Kidney epithelial cell (primary cell): ENCODE data around the gene CPA1. TPM values are rescaled to one million over a fixed set of nuclear protein-coding genes. Genes with fewer than 3 reads are reported as not detected.

ENCODE experiments used
- DNase-seq: peaks from one replicate; pipeline ENCODE4 v3.0.0-alpha.2; 2010; ENCODE audit warnings: low read depth
- H3K27me3 ChIP-seq: 2 replicates; pipeline ENCODE4 v1.6.0; 2011; ENCODE audit warnings: low read length; ENCODE audit not compliant: control insufficient read depth, insufficient read depth
- H3K36me3 ChIP-seq: 2 replicates; pipeline ENCODE4 v1.5.1; 2011; ENCODE audit warnings: low read length; ENCODE audit not compliant: control insufficient read depth, insufficient read depth
- H3K4me3 ChIP-seq: 2 replicates; pipeline ENCODE4 v1.5.1; 2011; ENCODE audit warnings: low read depth, mild to moderate bottlenecking, control low read depth, low read length
- total RNA-seq: library from RNA; depleted of rRNA; stranded (reverse); fragments of >200 nt; gene quantifications from 2 replicates; pipeline ENCODE4 v1.2.3, GENCODE V29; 2015
- TF ChIP-seq, protein P1 (sequence below): IDR thresholded peaks from 2 replicates; pipeline ENCODE4 v1.5.1; 2011; ENCODE audit warnings: mild to moderate bottlenecking, moderate library complexity, low read length, control low read depth, inconsistent platforms; ENCODE audit not compliant: insufficient read depth, poor library complexity, severe bottlenecking

CPA1 gene
- total RNA-seq, 1 donor from 2014 or later: not detected

DNA sequence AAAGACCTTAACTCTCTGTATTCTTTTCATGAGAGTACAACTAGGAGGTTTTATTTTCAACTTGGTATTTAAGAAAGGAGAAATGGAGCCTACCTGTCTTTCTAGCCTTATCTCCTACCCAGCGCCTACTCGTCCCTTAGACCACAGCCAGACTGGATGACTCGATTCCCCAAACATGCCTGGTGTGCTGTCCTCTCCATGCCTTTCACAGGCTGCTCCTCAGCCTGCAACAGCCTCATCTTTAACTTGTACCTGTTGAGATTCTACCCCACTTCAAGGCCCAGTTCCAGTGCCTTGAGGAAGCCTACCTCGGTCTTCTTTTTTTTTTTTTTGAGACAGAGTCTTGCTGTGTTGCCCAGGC lies 29.4 kb downstream of the CPA1 start:
- DNase-seq: no peak

DNA sequence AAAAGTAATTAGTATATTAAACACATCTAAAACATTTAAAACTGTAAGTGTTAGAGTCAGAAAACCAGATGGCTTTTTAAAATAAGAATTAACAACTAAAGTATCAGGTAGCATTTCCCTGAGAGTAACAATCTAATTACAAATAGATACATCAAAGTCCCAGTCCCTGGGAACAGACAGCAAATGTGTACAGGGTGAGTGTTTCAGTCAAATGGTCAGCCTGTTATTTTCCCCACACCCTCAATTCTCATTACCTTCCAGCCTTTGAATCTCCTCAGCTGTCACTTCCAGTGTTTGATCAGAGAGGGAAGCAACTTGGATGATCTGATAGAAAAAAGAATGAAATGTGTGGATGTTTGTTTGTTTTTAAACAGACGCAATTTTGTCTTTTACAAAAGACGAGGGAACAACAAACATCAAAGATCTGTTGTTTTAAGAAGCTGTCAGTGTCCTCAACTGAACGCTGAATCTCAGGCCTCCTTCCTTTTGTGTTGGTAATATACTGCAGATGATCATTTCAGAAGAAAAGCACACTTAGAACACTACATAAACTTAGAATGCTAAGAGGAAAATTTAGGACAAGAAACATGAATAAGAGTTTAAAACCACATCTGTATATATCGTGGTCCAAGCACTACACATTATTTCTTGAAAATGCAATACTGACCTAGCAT lies 30.7 kb downstream of the CPA1 start:
- Histone ChIP-seq H3K27me3 (no peaks in the 10 kb centered on the region), H3K36me3 (no peaks in the 10 kb centered on the region), H3K4me3 (no peak overlapping the region)
- TF ChIP-seq, protein P1, sequence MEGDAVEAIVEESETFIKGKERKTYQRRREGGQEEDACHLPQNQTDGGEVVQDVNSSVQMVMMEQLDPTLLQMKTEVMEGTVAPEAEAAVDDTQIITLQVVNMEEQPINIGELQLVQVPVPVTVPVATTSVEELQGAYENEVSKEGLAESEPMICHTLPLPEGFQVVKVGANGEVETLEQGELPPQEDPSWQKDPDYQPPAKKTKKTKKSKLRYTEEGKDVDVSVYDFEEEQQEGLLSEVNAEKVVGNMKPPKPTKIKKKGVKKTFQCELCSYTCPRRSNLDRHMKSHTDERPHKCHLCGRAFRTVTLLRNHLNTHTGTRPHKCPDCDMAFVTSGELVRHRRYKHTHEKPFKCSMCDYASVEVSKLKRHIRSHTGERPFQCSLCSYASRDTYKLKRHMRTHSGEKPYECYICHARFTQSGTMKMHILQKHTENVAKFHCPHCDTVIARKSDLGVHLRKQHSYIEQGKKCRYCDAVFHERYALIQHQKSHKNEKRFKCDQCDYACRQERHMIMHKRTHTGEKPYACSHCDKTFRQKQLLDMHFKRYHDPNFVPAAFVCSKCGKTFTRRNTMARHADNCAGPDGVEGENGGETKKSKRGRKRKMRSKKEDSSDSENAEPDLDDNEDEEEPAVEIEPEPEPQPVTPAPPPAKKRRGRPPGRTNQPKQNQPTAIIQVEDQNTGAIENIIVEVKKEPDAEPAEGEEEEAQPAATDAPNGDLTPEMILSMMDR: no peak
- DNase-seq: no peak

More for the DNA sequence above, 29.4 kb downstream of the CPA1 start:
- H3K36me3 ChIP-seq: no peaks in the 10 kb centered on the region
- no peak overlapping the region for H3K4me3 ChIP-seq
- no peaks in the 10 kb centered on the region for H3K27me3 ChIP-seq
- TF ChIP-seq, protein P1: no peak

- TF ChIP-seq, protein P1: no peak
- Histone ChIP-seq H3K4me3 (no peak overlapping the region), H3K27me3 (no peaks in the 10 kb centered on the region), H3K36me3 (no peaks in the 10 kb centered on the region)
- DNase-seq: no peak
Observed at GRCh38 chr7:130413201-130413600, 32.9 kb downstream of the CPA1 start.

DNA sequence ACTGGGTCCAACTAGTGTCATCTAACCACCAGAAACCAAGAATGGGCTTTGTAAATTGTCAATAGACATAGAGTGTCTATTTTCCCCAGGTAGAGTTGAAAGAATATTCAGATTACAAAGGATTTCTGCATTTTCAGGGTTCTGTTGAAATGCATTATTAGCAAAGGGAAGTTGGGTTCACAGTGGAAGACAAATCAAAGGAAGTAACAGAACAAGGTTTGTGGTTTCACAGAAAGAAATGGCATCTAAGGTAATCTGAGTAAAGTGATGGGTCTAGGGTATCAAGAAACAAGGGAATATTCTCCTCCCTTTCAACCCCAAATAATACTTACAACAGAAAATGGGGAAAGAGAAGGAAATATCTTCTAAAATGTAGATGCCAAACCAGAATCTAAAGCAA lies 34.7 kb downstream of the CPA1 start:
- TF ChIP-seq, protein P1: no peak
- no peaks in the 10 kb centered on the region for H3K36me3 ChIP-seq
- no peak for DNase-seq

GRCh38 chr7:130417213-130417612 lies 36.9 kb downstream of the CPA1 start:
- H3K36me3 ChIP-seq: no peaks in the 10 kb centered on the region
- TF ChIP-seq, protein P1: no peak
- DNase-seq: no peak
- H3K4me3 ChIP-seq: no peak overlapping the region
- no peaks in the 10 kb centered on the region for H3K27me3 ChIP-seq

More for the DNA sequence above, 34.7 kb downstream of the CPA1 start:
- Histone ChIP-seq H3K27me3 (no peaks in the 10 kb centered on the region), H3K4me3 (no peak overlapping the region)

- no peak for DNase-seq
- Histone ChIP-seq H3K4me3 (no peak overlapping the region), H3K27me3 (no peaks in the 10 kb centered on the region), H3K36me3 (no peaks in the 10 kb centered on the region)
- TF ChIP-seq, protein P1: no peak
Observed at GRCh38 chr7:130418306-130418705, 38.0 kb downstream of the CPA1 start.
